ENCODE data around the gene DOCK9. TPM values are rescaled to one million over a fixed set of nuclear protein-coding genes. Genes with fewer than 3 reads are reported as not detected.

Gene DOCK9
- total and polyA plus RNA-seq, 9 donors, result 31.0 to 75.3 (median 45.4) TPM

GRCh38 chr13:99018418-99019180 lies 40.7 kb upstream of the DOCK9 start:
- H3K27ac ChIP-seq, result no peak overlapping the region
- H3K36me3 ChIP-seq, result no peaks in the 10 kb centered on the region
- no peaks in the 10 kb centered on the region for H3K9me3 ChIP-seq
- intact Hi-C loops (cut with DNase I), result no loop called here
- TF ChIP-seq POLR2A (IDR thresholded peaks at IDR 0.05) (no peak), EP300 (IDR thresholded peaks at IDR 0.05) (no peak), CTCF (IDR thresholded peaks at IDR 0.05) (no peak)
- 94 to 98% (median 97%) methylated on average over 3 of the region's 3 CpGs for WGBS, 3 donors
- H3K27me3 ChIP-seq, result no peaks in the 10 kb centered on the region
- H3K4me1 ChIP-seq (ENCODE audit: insufficient read depth), result peaks cover 3% of the 10 kb centered on the region
- DNase-seq, result no peak
- no peak overlapping the region for H3K4me3 ChIP-seq

- Histone ChIP-seq H3K9me3 (no peaks in the 10 kb centered on the region), H3K27ac (no peak overlapping the region), H3K4me1 (ENCODE audit: insufficient read depth) (peaks cover 3% of the 10 kb centered on the region), H3K4me3 (no peak overlapping the region), H3K36me3 (no peaks in the 10 kb centered on the region), H3K27me3 (no peaks in the 10 kb centered on the region)
- TF ChIP-seq POLR2A (IDR thresholded peaks at IDR 0.05), result no peak
- no peak for TF ChIP-seq EP300 (IDR thresholded peaks at IDR 0.05)
- no peak for TF ChIP-seq CTCF (IDR thresholded peaks at IDR 0.05)
- WGBS, 3 donors, result 16 to 53% (median 18%) methylated on average over 15 of the region's 15 CpGs
- intact Hi-C loops (cut with DNase I), result no loop called here
- DNase-seq, result no peak
Measured at GRCh38 chr13:99015606-99016490, 38.0 kb upstream of the DOCK9 start.

GRCh38 chr13:99014522-99014921 lies 36.7 kb upstream of the DOCK9 start:
- intact Hi-C loops (cut with DNase I), result no loop called here
- no peaks in the 10 kb centered on the region for H3K36me3 ChIP-seq

More at GRCh38 chr13:99014522-99014921, 36.7 kb upstream of the DOCK9 start:
- H3K4me3 ChIP-seq, result no peak overlapping the region
- H3K27ac ChIP-seq, result no peak overlapping the region
- no peak for DNase-seq
- H3K27me3 ChIP-seq, result no peaks in the 10 kb centered on the region
- H3K4me1 ChIP-seq (ENCODE audit: insufficient read depth), result peaks cover 3% of the 10 kb centered on the region
- 78 to 84% (median 82%) methylated on average over 4 of the region's 4 CpGs for WGBS, 3 donors
- TF ChIP-seq POLR2A (IDR thresholded peaks at IDR 0.05), result no peak
- no peak for TF ChIP-seq EP300 (IDR thresholded peaks at IDR 0.05)
- no peak for TF ChIP-seq CTCF (IDR thresholded peaks at IDR 0.05)
- H3K9me3 ChIP-seq, result no peaks in the 10 kb centered on the region

Data from ovary (tissue), 9 donors.